NCI-H1417 treated with DMSO at 0.1 percent for 48 hours (cell line): Measurements from ENCODE around the gene PIP5KL1.

Experiments used
- DNase-seq: peaks from one replicate; lab custom pipeline; 2025; lab: John Stamatoyannopoulos, UW

PIP5KL1 gene

DNA sequence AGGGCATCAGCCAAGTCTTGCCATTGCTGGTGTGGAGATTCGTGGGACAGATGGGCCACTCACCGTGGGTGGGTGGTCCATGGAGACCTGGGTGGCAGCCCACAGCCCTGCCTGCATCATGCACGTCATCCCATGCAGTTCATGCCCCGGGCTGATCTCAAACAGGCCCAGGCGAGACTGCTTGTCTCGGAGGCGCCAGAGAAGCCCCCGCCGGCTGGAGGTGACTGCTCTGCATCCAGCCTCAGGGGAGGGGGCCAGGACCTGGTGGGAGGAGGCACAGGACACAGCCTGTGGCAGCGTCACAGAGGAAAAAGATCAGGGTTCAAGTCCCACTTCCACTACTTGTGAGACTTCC lies 975 bp downstream of the PIP5KL1 start:
- DNase-seq = no peak

DNA sequence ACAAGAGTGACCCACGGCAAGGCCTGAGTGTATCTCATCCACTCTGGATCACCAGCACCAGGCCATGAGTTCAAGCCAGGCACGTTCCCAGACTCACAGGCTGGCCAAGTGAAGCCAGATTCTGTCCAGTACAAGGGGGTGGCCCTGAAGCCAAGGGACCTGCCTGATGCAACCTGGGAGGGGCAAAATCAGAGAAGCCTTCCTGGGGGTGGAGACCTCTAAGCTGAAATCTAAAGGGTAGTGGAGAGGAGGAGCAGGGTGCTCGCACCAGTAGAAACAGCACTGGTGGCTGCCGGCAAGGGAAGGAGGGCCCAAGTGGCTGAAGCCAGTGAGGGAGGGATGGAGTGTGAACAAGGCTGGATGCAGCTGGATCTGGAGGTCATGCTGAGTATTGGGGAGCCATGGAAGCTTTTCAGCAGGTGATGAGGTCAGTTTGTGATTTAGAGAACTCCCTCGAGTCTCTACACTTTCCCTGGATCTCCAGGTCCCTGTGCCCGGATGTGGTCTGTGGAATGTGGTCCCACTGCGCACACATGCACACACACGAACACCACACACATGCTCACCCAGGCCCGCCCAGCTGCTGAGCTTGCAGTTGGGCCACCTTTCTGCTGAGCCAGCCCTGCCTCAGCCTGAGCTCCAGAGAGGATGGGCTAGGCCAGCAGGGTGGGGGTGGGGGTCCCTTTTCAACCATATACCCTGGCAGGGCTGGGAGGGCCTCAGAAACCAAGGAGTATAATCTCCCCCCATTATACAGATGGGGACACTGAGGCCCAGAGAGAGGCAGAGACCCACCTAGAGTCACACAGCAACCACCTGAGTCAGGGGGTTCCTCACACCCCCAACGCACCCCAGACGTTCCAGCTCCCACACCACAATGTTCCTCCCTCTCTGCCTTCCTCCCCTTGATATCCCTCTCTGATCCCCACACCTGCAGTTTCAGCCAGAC lies 1.6 kb downstream of the PIP5KL1 start:
- no peak for DNase-seq

GRCh38 chr9:127927988-127928675 lies 2.4 kb downstream of the PIP5KL1 start:
- DNase-seq = no peak

DNA sequence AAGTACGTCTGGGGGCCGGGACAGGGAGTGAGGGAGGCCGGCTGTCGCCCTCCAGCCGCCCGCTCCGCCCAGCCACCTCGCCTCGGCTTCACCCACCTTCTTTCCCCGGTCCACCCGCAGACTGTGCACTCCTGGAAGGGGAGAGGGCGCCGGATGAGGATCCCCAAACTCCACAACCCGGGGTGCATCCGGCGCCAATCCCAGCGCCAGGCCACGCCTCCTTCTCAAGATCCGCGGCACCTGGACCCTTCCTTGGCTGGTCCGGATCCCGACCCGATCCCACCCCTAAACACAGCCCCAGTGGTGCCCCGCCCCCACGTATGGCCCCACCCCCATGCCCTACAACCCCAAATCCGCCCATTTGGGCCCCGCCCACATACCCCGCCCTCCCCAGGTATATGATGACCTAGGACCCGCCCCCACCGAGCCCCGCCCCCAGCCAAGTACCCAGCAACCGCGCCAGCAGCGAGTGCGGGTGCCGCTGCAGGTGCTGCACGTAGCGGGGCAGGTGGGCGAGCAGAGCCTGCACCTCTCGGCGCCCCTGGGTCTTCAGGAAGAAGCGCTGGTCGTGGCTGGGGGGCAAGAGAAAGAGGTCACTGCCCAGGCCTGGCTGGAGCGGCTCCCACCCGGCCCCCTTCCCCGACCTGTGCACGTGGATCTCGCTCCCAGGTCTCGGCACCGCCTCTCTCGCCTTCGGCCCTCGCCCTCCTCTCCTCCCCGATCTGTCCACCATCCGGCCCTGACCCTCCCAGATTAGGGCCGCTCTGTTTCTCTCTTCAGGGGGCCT lies 3.2 kb downstream of the PIP5KL1 start:
- DNase-seq = no peak

- no peak for DNase-seq
Measured at GRCh38 chr9:127926906-127927200, 3.7 kb downstream of the PIP5KL1 start.

GRCh38 chr9:127925959-127926905 lies 4.3 kb downstream of the PIP5KL1 start:
- no peak for DNase-seq

- no peak for DNase-seq
Measured at GRCh38 chr9:127924736-127925444, 5.7 kb downstream of the PIP5KL1 start.

DNA sequence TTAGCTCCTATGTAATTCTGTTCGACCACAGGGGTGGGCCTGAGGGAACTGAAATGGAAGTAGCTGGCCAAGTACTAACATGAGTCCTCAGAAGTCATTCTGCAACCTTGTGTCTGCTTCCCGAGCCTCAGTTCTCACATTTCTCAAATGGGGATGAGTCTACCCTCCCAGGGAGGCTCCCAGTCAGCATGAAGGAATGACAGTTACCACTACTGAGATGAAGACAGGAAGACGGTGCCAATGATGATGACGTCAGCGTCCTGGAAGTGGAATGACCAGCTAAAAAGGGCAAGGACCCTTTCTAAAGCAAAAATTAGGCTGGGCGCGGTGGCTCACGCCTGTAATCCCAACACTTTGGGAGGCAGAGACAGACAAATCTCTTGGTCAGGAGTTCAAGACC lies 6.8 kb downstream of the PIP5KL1 start:
- DNase-seq = no peak

- DNase-seq = no peak
Measured at GRCh38 chr9:127923046-127923445, 7.5 kb downstream of the PIP5KL1 start.

- DNase-seq = peak; percentile 37
Measured at GRCh38 chr9:127921557-127922120, 8.9 kb downstream of the PIP5KL1 start.

GRCh38 chr9:127920794-127921193 lies 9.8 kb downstream of the PIP5KL1 start:
- no peak for DNase-seq

DNA sequence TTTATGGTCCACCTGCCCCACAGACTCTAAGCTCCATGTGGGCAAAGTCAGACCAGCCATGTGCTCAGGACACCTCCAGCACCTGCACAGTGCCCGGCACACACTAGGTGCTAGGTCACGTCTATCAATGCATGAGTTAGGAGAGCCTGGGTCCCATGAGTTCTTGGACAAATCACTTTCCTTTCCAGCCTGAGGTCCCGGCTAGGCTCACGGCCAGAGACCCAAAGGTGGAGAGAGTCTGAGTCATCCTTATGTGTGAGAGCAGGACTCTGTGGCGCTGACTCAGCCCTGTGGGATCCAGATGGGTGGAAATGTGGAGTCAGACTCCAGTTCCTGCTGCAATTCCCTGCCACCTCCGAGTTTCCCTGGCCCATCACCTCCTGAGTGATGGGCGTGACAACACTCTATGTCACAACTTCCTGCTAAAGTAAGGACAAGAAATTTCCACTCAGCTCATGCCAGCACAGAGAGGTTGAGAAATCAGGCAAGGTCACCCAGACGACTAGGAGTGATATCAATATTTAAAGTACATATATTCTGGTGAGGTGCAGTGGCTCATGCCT lies 11.2 kb downstream of the PIP5KL1 start:
- no peak for DNase-seq

DNA sequence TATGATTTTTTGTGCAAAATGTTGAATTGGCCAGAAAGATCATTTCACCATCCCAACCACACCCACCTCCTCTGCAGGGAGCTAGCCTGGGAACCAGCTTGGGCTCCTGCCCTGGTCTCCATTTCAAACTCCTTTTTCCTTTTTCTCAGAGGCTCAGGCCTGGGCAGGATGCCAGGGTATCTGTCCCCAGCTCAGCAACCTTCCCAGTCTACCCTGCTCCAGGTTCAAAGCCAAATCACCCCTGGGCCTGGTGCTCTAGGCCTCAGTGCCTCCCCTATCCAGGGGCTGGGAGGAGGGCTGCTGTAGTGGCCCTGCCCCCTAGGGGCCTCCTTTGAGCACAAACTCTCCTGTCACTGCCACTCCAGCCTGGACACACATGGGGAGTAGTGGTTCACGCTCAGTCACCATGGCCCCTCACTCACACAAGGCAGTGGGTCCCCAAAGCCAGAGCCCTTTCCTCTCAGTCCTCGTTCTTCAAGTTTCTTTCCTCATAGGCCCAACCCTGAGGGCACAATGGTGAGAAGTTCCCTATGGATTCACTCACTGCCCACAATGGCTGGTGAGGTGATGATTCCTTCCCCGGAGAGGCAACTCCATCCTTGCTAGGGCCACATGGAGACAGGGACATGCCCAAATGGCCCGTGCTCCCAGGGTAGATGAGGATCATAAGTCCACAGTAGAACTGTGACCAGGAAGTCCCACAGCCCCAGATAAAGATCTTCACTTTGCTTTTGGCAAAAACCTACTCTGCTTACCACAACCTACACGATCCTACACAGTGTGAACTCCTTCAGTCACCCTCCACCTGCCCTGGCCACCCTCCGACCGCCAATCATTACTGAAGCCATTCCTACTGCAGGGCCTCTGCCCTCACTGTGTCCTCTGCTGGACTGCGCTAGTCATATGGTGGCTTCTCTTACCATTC lies 12.1 kb downstream of the PIP5KL1 start:
- DNase-seq = no peak

DNA sequence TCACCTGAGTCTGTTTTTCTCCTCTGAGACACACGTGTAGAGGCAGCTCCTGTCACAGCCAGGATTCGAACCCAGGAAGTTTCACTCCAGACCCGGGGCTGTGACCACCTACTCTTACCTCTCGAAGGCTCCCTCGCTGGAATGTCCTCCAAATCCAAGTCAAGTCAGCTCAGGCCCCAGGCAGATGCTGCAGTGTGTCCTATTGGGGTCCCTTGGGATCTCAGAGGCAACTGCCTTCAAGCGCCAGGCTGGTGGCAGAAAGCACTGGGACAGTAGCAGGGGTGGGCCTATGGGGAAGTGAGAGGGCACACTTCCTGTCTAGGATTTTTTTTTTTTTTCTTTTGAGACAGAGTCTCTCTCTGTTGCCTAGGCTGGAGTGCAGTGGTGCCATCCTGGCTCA lies 13.0 kb downstream of the PIP5KL1 start:
- no peak for DNase-seq

DNA sequence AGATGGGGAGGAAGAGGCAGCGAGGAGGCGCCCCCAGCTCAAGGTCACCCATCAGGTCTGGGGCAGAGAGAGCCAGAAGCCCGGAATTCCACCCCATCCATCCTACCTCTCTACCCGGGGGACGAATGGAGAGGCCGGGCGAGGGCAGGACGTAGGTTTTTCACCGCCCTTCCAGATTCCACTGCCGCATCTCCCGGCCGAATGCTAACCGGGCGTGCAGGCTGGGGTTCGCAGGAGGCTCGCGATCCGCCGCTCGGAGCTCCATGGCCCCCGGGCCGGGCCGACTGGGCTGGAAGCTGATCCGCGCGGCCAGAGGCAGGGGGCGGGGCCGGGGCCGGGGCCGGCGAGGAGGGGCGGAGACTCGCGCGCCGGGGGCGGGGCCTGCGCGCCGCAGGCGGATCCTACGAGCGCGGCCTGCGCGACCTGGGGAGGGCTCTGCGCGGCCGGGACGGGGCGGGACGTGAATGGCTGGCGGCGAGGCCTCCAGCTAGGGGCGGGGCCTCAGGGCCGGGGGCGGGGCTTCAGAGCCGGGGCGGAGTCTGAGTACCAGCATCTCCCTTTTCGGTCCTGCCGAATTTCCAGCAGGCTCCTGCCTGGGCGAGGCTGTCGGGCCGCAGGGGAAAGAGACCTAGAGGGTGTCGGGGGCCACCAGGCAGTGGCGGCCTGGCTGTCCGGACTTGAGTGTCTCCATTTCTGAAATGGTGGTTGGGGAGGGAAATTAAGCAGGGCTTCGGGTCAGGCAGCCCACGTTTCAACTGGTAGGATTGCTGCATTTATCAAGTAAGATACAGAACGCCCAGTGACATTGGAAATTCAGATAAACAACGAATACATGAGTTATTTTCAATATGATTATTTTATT lies 13.6 kb downstream of the PIP5KL1 start, which contains the start of gene ST6GALNAC4:
Gene ST6GALNAC4 (minus strand): TSS at position 322 of the 862 bp plus-strand sequence. CDS start 622 bp downstream, outside the sequence.
- DNase-seq = peak; percentile 17

GRCh38 chr9:127915801-127916719 lies 14.5 kb downstream of the PIP5KL1 start:
- no peak for DNase-seq

DNA sequence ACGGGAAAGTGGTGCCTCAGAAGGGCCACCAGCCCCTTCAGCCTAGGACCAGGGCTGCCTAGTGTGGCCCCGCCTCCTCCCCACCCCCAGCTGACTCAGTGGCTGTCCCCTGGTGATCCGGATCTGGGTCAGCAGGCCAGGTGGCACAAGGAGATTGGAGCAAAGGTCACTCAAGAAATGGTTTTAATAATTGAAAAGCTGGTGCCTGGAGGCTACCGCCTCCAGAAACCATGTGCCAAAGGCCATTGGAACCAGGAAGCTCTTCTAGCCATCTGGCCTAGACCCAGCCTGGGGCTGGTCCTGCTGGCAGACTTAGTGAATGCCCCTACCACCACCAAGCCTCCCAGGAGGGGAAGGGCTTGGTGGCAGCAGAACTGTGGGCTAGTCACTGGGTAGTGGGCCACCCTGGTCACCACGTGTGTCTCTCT lies 15.2 kb downstream of the PIP5KL1 start:
- DNase-seq = no peak
